ENCODE results near the gene NR2F6.

Gene NR2F6

DNA sequence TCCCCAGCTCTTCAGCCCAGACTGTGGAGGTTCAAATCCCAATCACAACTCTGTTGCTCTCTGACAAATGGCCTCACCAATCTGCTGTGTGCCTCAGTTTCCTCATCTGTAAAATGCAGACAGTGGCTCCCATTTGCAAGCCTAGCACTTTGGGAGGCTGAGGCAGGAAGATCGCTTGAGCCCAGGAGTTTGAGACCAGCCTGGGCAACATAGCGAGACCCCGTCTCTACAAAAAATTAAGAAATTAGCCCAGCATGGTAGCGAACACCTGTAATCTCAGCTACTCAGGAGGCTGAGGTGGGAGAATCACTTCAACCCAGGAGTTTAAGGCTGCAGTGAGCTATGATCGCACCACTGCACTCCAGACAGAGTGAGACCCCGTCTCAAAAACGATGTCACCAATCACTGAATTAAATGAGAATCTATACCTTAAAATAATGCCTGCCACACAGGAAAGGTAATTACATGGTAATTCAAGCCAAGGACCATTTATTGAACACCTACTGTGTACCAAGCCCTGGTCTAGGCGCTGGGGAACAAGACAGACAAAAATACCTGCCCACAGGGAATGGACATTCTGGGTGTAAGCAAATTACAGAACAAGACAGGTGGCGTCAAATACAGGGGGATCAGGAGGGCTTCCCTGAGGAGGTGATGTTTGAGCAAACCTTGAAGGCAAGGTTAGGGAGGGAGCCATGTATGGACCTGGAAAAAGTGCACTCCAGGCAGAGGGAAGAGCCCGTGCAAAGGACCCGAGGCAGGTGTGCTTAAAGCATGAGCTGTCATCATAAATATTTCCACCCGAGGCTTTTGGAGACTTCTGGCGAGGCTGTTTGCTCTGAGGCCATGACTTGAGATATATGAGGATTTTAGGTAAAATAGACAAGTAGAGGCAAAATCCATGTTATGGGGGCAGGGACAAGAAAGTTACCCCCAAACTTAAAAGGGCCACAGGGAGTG lies 7.7 kb downstream of the NR2F6 start:
- no peak for DNase-seq (ENCODE audit: low read depth)

DNA sequence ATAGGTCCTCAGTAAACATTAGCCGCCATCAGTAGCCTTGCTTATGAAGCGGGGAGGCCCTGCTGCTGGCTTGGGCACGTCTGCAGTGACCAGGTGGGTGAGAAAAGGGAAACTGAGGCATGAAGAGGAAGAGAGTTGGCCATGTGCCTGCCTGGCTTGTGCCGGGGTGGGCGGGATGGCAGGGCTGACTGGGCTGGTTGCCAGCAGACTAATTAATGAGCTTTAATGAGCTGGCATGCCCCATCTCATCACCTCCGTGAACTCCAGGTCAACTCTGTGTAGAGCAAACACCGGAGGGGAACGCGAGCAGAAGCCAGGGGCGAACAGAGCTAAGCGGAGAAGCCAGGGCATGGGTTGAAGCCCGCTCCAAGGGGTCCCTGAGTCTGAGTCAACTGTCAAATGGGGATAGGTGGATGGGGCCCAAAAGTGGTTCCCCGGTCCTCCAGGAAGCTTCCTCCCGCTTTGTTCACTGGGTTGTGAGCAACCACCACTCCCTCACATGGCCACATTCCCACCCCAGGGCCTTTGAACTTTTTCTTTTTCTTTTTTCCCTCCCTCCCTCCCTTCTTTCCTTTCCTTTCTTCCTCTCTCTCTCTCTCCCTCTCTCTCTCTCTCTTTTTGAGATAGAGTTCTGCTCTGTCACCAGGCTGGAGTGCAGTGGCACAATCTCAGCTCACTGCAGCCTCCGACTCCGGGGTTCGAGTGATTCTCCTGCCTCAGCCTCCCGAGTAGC lies 8.7 kb downstream of the NR2F6 start:
- DNase-seq (ENCODE audit: low read depth): no peak

DNA sequence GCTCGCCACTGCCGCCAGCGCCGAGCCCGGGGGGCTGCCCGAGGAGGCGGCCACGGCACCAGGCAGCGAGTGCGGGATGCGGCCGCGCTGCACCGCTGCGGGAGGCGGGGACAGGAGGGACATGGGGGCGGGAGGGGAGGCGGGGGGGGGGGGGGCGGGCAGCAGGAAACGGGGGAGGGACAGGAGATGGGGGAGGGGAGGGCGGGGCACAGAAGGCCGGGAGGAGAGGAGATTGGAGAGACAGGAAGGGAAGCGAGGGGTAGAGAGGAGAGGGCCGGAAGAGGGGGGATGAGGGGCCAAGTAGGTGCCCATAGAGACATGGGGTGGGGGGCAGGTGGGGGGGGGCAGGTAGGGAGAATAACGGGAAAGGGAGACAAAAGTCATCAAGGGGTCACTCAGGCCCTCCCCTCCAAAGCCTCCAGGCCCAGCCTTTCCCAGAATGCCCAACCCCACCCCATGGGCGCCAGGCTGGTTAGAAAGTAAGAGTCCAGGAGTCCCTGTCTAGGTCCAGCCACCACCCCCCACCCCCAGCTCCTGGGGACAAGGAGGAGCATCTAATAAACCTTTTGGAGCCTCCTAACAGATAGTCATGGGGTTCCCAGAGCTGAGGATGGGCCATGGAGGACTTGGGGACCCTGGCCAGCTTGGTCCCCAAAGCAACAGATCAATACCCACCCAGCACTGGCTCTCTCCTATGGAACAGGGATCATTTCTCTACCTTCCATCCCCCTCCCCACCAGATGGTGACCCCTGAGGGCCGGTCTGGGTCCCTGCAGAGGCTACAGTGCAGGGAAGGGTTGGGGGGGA lies 9.5 kb downstream of the NR2F6 start:
- no peak for DNase-seq (ENCODE audit: low read depth)

DNA sequence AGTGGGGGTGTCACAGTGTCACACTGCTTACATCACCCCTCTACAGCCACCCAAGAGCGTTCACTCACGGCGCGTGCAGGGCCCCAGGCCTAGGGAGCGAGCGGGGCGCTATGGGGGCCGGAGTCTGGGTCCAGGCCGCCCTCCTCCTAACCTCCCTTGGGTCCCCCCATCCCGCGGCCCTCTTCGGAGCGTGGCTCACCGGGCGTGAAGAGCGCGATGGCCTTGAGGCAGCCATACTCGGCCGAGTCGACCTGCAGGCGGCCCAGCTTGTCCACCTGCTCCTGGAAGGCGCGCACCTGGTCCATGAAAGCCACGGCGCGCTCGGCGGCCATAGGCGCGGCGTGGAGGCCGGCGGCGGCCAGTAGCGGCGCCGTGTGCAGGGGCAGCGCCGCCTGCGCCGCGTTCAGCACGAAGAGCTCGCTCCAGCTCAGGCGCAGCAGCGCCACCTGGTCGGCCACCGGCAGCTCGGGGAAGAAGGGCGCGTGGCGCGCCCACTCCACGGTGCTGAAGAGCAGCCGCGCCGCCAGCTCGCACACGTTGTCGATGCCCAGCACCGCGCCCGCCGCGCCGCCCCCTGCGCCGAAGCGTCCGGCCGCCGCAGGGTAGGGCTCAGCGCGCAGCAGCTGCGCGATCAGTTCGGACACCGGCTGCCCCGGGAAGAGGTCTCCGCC lies 10.3 kb downstream of the NR2F6 start:
- DNase-seq (ENCODE audit: low read depth): no peak

DNA sequence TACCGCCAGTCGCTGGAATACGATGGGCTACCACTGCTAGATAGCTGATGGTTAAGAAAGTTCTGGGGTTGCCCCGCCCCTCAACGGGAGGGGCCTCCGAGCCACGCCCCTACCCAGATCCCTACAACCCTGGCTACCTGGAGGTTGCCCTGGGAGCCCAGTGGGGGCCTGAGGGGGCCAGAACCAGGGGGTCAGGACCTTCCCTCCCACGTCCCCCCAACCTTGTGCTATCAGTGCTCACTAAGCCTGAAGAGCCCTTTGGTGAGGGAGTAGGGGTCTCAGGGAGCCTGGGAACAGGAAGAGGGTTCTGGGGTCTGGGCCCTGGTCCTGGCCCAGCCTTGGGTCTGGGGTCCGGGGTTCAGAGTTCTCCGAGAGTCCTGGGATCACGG lies 10.8 kb downstream of the NR2F6 start:
- no peak for DNase-seq (ENCODE audit: low read depth)

DNA sequence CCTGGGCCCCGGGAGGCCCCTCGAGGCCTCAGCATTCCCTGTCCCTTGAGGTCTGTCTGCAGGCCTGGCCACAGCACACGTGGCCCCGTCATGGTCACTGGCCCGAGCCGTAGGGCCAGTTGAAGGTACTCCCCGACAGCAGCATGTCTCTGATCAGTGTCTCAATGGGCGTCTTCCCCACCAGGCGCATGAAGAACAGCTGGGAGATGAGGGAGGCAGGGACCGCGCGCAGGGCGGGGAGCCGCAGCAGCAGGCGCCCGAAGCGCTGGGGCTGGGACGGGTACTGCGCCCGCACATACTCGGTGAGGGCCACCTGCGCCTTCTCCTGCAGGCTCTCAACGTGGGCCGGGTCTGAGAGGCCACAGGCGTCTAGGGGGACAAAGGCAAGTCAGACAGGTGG lies 13.5 kb downstream of the NR2F6 start:
- no peak for DNase-seq (ENCODE audit: low read depth)

DNA sequence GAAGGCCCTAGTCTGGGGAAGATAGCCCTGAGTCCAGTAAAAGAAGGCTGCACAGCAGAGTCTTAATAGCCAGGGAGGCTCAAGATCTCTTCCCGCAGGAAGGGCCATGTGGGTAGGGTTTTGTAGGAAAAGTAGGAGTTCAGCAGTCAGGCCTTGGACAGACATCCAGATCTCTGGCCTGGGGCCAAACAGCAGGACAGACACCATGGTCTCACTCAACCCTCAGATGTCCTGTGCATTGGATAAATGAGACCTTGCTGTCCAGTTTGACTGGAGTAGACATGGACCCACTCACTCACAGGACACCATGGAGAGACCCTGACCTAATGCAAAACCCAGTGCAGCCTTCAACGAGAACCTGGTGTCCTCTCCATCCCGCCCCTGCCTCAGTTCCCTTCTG lies 15.8 kb downstream of the NR2F6 start:
- DNase-seq (ENCODE audit: low read depth): no peak

DNA sequence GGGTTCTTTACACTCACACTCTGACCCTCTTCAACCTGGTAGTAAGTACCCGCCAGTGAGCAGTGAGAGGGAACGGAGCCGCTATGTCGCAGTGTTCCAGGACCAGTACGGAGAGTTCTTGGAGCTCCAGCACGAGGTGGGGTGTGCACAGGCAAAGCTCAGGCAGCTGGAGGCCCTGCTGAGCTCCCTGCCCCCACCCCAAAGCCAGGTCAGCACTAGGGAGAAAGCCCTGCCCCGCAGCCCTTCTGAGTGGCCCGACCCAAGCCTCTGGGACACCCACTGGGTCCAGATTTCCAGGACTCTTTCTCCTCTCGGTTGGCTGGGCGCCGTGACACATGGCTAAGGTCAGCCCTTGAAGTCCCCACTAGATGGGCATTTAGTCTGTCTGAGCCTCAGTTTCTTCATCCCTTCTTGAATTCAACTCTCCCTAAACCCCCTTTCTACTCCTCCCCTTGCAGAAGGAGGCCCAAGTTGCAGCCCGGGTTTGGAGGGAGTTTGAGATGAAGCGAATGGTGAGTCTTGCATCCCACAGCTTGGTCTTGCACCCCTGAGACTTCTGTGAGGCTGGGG lies 17.8 kb downstream of the NR2F6 start:
- DNase-seq (ENCODE audit: low read depth): no peak

DNA sequence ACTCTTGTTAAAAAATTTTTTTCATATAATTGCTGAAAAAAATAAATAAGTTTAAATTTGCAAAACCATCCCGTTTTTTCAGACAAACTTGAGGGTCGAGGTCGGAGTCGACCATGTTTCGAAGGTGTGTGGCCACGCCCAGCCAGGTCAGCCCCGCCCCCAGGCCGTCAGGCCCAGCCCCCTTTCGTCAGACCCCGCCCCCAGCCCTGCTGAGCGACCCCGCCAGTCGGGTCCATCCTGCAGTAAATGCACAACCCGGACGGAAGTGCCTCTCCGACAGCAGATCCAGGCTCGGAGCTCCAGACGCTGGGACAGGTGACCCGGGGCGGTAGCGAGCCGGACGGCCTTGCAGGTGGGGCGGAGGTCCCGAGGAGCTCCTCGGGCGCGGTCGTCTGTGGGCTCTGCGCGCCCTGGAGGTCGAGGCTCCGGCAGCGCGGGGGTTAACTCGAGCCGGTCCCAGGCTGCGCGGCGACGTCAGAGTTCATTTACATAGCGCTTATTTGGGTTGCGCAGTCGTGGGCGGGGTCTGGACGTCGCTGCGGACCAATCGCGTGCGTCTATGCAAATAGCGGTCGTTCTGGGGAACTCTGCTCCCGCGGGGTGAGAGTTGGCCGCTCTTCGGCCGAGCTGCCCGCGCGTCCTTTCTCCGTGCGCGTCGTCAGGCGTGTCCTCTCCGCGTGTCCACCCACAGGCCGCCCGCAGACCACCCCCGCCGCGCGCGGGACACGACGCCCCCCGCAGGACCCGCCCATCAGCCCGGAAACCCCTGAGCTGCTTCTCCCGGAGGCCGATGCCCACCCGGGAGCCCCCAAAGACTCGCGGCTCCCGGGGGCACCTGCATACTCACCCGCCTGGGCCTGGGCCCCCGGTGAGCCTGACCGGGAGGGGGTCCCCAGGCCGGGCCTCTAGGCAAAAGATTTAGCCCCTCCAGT lies 19.5 kb downstream of the NR2F6 start, which contains the start of gene OCEL1:
OCEL1 (plus strand) TSS at position 225 of the 932 bp plus-strand sequence; CDS start at position 247, 22 bp downstream.
- peak; percentile 96 for DNase-seq (ENCODE audit: low read depth)

DNA sequence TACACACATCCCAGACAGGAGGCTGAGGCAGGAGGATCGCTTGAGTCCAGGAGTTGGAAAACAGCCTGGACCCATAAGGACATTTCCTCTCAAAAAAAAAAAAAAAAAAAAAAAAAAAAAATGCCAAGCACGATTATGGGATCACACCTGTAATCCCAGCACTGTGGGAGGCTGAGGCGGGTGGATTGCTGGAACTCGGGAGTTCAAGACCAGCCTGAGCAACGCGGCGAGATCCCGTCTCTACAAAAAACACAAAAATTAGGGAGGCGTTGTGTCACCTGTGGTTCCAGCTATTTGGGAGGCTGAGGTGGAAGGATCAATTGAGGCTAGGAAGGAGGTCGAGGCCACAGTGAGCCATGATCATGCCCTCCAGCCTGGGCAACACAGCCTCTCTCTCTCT lies 20.7 kb downstream of the NR2F6 start:
- DNase-seq (ENCODE audit: low read depth): no peak

DNA sequence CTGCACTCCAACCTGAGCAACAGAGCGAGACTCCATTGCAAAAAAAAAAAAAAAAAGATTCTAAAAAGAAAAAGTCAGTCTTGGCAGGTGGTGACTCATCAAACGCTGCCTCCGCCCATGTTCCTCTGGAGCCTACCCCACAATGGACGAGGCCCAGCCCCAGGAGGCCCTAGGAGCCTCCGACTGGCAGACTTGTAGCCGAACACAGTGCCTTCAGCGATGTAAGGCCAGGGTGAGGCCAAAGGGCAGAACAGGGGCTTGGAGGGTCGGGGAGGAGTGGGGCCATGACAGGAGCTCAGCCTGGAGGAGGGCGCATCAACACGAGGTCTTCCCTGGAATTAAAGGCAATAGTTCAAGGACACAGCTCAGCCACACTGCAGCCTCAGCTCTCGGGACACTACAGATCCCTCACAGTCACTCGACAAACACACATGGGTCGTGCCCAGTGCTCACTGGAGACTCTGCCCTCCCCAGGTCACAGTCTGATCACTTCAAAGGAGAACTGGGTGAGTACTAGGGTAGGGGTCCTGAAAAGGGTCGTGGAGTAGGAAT lies 25.4 kb downstream of the NR2F6 start:
- no peak for DNase-seq (ENCODE audit: low read depth)

DNA sequence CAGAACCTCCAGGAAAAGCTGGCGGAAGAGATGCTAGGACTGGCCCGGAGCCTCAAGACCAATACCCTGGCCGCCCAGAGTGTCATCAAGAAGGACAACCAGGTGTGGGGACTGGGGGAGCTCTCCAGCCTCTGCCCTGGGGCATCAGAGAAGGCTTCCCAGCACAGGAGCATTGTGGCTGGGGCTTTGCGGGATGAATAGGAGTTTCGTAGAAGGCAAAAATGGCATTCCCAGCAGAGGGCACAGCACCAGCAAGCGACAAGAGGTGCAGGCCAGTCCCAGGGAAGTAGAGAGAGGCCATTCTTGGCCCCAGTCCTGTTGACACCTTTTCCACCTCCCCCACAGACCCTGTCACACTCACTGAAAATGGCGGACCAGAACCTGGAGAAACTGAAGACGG lies 26.4 kb downstream of the NR2F6 start:
- DNase-seq (ENCODE audit: low read depth): no peak

DNA sequence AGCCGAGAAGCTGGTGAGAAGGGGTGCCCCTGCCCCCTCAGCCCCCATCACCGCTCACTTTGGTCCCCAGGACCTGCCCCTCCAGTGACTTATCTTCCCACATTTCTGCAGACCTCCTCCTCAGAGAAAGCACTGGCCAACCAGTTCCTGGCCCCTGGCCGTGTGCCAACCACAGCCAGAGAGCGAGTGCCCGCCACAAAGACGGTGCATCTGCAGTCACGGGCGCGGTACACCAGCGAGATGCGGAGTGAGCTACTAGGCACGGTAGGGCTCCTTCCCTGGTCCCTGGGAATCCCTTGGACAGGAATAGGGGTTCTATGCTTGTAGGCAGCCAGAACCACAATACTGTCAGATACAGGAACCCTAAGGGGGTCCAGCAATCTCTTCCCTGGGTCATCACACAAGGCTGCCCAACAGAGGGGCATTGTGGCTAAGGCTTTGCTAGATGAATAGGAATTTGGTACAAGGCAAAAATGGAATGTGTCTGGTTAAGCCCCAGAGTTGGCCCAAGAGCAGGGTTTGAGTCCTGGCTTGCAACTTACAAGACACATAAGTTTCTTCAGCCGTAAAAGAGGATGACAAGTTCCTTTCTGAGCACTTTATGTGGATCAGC lies 29.6 kb downstream of the NR2F6 start:
- DNase-seq (ENCODE audit: low read depth): no peak

DNA sequence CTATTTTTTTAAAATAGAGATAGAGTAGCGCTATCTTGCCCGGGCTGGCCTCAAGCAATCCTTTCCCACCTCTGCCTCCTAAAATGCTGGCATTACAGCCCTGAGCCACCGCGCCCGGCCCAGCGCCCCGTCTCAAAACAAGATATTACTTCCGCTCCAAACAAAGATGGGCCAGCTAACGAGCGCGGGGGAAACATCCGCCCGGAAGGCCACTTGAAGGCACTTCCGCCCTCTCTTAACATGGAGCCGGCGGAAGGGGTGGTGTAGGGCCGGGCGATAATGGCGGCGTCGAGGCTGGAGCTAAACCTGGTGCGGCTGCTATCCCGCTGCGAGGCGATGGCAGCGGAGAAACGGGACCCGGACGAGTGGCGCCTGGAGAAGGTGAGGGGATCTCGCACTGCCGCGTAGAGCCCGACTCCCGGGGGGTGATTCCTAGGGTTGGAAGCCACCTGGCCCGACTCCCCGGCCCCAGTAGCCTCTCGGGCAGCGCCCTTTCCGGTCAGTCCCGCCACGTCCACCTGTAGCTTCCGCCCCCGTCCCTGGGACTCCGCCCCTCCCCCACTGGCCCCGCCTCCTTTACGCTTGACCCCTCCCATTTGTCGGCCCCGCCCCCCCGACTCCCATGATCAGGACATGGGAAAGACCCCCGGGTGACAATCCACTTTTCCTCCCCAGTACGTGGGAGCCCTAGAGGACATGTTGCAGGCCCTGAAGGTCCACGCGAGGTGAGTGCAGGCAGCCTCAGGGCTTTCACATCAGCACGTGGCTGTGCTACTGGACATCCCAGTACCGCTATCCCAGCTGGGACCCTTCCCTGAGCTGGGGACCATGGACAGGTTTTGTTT lies 30.4 kb downstream of the NR2F6 start, which contains the start of gene USE1:
USE1 (plus strand) TSS at position 231 of the 845 bp plus-strand sequence; CDS start at position 280, 49 bp downstream.
- peak; percentile 59 for DNase-seq (ENCODE audit: low read depth)

DNA sequence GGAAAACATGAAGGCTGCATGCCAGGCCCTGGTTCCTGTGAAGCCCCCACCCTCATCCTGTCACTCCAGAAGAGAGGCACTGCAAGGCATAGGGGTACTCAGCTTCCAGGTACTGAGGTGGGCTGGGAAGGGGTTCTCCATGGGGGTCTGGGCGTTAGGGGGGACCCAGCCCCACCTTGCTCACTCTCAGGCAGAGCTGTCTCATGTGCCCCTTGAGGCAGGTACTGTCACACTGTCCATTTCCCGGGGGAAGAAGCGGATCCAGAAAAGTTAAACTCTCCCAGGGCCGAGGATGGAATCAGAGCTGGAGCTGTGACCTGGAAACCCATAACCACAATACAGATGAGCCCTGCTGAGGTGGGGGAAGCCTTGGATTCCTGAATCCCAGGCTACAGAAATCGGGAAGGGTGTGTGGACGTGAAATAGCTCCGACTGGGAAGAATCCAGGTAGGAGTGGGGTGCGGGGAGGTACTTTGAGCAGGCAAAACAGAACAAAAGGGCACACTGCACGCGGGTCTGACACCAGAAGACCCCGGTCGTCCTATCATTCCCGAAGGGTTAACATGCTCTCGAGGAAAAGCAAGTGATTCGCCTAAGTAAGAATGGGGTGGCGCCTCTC lies 31.1 kb downstream of the NR2F6 start:
- no peak for DNase-seq (ENCODE audit: low read depth)

DNA sequence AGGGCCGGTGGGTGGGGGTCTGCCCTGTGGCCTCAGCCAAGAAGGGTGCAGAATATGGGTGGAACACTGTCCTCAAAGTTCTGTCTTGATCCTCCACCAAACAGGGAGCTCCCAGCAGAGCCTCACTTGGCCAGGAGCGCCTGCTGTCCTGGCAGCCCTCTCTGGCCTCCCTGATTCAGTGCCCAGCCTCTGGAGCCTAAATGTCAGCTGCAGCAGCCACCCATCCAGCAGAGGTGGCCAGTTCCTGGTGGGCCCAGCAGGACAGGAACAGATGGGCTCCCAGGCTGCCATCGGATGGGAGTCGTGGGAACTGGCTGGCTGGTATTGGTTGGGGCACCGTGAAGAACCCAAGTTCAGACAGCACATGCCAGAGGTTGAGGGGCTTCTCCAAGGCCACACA lies 32.4 kb downstream of the NR2F6 start:
- no peak for DNase-seq (ENCODE audit: low read depth)

DNA sequence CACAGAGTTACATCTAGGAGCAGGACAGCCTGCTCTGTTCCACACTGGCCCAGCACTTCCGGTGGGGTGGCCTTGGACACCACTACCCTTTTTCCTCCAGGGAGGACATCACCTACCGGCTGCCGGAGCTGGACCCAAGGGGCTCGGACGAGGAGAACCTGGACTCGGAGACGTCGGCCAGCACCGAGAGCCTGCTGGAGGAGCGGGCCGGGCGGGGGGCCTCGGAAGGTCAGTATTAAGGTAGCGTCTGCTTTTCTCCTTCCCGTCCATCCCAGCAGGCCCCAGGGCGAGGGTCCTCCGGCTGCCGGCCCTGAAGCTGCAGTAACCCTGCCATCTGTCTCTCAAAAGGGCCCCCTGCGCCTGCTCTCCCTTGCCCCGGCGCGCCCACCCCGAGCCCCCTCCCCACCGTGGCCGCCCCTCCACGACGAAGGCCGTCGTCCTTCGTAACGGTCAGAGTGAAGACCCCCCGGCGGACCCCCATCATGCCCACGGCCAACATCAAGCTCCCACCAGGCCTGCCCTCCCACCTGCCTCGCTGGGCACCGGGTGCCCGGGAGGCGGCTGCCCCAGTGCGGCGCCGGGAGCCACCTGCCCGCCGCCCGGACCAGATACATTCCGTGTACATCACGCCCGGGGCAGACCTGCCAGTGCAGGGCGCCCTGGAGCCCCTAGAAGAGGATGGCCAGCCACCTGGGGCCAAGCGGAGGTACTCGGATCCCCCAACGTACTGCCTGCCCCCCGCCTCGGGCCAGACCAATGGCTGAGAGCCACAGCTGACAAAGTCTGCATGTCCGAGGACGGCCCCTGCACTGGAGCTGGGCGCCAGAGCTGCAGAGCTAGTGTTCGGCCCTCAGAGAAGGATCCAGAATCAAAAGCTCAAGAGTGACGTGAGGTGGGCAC lies 33.9 kb downstream of the NR2F6 start:
- DNase-seq (ENCODE audit: low read depth): no peak

Measured in stimulated activated CD8-positive, alpha-beta memory T cell treated with anti-CD3 and anti-CD28 coated beads, Interleukin-7, amount 100 ng/mL, for 24 hours (primary cell).